HL-60 (cell line): Measurements from ENCODE around the gene RANBP9.

Experiments
- DNase-seq, 2 experiments: peaks; one replicate each; pipeline ENCODE4 v3.0.0-alpha.2; 2010 to 2020; ENCODE audit warnings: low read depth in 1 of 2, low spot score in 1 of 2
- H3K27ac ChIP-seq: fragments of 250-450 bp; sonication (Bioruptor Pico); replicated peaks from 2 replicates; pipeline ENCODE4 v1.5.1; 2020; ENCODE audit warnings: mild to moderate bottlenecking, moderate library complexity
- H3K27me3 ChIP-seq: fragments of 250-450 bp; sonication (Bioruptor Pico); 2 replicates; pipeline ENCODE4 v1.5.1; 2021; ENCODE audit warnings: mild to moderate bottlenecking, moderate library complexity; ENCODE audit not compliant: insufficient read depth, poor library complexity, severe bottlenecking
- H3K4me3 ChIP-seq: replicated peaks from 2 replicates; pipeline ENCODE4 v1.5.1; 2011; ENCODE audit warnings: mild to moderate bottlenecking, control low read depth, low read length; ENCODE audit not compliant: insufficient read depth
- GABPA ChIP-seq: IDR thresholded peaks from 2 replicates; pipeline ENCODE4 v1.6.1; 2012; ENCODE audit warnings: low read depth
- POLR2AphosphoS5 ChIP-seq: IDR thresholded peaks from 2 replicates; pipeline ENCODE4 v1.6.1; 2012; ENCODE audit warnings: low read depth
- SPI1 ChIP-seq: IDR thresholded peaks from 2 replicates; pipeline ENCODE4 v1.6.1; 2012; ENCODE audit warnings: low read depth, mild to moderate bottlenecking, borderline replicate concordance
- TF ChIP-seq, protein P1 (sequence below): IDR thresholded peaks from one replicate; pipeline ENCODE4 v1.5.1; 2011; ENCODE audit warnings: low read length, control low read depth, inconsistent platforms; ENCODE audit not compliant: insufficient read depth
- TF ChIP-seq, protein P2 (sequence below): IDR thresholded peaks from 2 replicates; pipeline ENCODE4 v1.6.1; 2012; ENCODE audit warnings: low read depth; ENCODE audit not compliant: insufficient replicate concordance

The RANBP9 gene

DNA sequence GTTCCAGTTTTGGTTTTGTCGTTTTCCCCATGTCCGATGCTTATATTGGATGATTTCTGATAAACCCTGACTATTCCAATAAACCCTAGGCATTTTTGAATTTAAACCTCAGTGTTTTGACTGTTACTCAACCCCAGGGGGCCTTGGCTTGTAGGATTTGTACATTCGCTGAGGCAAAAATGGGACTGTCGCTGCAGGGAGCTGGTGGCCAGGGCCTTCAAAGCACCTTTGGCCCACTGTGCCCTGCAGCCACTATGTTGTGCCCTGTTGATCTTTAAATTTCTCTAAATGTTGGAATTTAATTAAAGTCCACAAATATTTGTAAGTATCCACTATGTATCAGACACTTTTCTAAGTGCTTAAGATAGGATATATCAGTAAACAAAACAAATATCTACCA is 106.0 kb downstream of the RANBP9 start:
- H3K4me3 ChIP-seq, result no peak overlapping the region
- H3K27ac ChIP-seq, result no peak overlapping the region
- no peak for DNase-seq
- no peaks in the 10 kb centered on the region for H3K27me3 ChIP-seq
- TF ChIP-seq, protein P1, sequence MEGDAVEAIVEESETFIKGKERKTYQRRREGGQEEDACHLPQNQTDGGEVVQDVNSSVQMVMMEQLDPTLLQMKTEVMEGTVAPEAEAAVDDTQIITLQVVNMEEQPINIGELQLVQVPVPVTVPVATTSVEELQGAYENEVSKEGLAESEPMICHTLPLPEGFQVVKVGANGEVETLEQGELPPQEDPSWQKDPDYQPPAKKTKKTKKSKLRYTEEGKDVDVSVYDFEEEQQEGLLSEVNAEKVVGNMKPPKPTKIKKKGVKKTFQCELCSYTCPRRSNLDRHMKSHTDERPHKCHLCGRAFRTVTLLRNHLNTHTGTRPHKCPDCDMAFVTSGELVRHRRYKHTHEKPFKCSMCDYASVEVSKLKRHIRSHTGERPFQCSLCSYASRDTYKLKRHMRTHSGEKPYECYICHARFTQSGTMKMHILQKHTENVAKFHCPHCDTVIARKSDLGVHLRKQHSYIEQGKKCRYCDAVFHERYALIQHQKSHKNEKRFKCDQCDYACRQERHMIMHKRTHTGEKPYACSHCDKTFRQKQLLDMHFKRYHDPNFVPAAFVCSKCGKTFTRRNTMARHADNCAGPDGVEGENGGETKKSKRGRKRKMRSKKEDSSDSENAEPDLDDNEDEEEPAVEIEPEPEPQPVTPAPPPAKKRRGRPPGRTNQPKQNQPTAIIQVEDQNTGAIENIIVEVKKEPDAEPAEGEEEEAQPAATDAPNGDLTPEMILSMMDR, result no peak
- TF ChIP-seq GABPA, result no peak
- no peak for TF ChIP-seq POLR2AphosphoS5
- TF ChIP-seq SPI1, result no peak
- TF ChIP-seq, protein P2, sequence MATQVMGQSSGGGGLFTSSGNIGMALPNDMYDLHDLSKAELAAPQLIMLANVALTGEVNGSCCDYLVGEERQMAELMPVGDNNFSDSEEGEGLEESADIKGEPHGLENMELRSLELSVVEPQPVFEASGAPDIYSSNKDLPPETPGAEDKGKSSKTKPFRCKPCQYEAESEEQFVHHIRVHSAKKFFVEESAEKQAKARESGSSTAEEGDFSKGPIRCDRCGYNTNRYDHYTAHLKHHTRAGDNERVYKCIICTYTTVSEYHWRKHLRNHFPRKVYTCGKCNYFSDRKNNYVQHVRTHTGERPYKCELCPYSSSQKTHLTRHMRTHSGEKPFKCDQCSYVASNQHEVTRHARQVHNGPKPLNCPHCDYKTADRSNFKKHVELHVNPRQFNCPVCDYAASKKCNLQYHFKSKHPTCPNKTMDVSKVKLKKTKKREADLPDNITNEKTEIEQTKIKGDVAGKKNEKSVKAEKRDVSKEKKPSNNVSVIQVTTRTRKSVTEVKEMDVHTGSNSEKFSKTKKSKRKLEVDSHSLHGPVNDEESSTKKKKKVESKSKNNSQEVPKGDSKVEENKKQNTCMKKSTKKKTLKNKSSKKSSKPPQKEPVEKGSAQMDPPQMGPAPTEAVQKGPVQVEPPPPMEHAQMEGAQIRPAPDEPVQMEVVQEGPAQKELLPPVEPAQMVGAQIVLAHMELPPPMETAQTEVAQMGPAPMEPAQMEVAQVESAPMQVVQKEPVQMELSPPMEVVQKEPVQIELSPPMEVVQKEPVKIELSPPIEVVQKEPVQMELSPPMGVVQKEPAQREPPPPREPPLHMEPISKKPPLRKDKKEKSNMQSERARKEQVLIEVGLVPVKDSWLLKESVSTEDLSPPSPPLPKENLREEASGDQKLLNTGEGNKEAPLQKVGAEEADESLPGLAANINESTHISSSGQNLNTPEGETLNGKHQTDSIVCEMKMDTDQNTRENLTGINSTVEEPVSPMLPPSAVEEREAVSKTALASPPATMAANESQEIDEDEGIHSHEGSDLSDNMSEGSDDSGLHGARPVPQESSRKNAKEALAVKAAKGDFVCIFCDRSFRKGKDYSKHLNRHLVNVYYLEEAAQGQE, result no peak

DNA sequence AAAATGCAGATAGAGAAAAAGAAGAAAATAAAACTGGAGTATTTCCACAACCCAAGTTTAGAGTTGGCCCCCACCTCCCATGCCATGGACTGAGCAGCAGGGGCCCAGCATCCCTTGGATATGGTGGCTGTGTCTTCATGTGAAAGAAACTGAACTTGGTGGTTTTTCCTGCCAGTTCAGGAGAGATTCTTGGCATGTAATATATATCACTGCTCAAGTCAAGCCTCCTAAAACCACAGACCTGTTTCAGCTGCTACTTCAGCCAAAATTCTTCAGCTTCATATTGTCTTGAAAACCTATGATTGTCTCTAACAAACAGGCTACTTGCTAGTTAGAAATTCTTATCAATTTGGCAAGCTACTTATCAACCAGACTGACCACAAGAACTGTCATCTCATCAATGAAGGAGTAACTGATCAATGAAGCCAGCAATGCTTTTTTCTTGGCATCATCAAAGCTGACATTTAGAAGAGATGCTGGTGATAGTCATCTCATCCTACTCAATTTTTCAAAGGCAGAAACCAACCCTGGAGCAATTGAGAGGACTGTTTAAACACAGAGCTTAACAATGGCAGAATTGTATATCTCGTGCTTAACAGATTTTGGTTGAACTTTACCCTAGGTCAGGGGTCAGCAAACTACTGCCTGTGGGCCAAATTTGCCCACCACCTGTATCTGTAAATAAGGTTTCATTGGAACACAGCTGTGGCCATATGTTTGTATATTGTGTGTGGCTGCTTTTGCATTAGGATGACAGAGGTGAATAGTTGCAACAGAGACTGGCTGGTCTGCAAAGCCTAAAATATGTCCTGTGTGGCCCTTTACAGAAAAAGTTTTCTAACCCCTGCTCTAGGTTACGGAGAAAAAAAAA is 106.9 kb downstream of the RANBP9 start:
- H3K27ac ChIP-seq, result no peak overlapping the region
- TF ChIP-seq GABPA (no peak), POLR2AphosphoS5 (no peak), SPI1 (no peak)
- TF ChIP-seq, protein P1, result no peak
- TF ChIP-seq, protein P2, result no peak
- no peaks in the 10 kb centered on the region for H3K27me3 ChIP-seq
- DNase-seq, result no peak
- H3K4me3 ChIP-seq, result no peak overlapping the region

DNA sequence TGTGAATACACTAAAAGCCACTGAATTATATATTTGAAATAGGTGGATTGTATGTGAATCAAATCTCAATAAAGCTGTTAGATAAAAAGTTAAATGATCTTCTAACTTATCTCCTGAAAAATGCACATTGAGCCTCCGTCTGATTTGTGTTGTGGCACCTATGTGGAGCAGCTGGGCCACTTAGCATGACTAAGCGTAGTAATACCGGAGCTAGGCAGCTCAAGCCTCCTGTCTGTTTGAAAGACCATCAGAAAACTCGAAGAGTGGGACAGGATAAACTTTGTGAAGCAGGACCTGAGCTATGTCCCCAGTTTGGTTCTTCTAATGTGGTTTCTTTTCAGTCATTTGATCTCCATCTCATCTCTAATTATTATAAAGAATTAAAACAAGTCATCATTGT is 107.5 kb downstream of the RANBP9 start:
- Histone ChIP-seq H3K4me3 (no peak overlapping the region), H3K27me3 (no peaks in the 10 kb centered on the region), H3K27ac (no peak overlapping the region)
- TF ChIP-seq GABPA, result no peak
- TF ChIP-seq, protein P2, result no peak
- no peak for TF ChIP-seq POLR2AphosphoS5
- TF ChIP-seq, protein P1, result no peak
- TF ChIP-seq SPI1, result no peak
- no peak for DNase-seq
